K562 (cell line): ENCODE measurements around the gene VPS13C. TPM values are rescaled to one million over a fixed set of nuclear protein-coding genes. Genes with fewer than 3 reads are reported as not detected.
A peak's percentile ranks its signal among the peaks of the same experiment; 100 is the strongest.

Source experiments
- ARID1B ChIP-seq: fragments of 450-650 bp; IDR thresholded peaks from 2 replicates; pipeline ENCODE4 v1.6.1; 2016; ENCODE audit warnings: antibody characterized with exemption, mild to moderate bottlenecking, inconsistent platforms
- CREM ChIP-seq: IDR thresholded peaks from 2 replicates; pipeline ENCODE4 v1.6.1; 2014; ENCODE audit warnings: antibody characterized with exemption, low read depth
- PTBP1 ChIP-seq: fragments of 200-400 bp; formaldehyde crosslinking; IDR thresholded peaks from 2 replicates; pipeline ENCODE4 v1.6.1; 2017; ENCODE audit warnings: low read depth, low read length
- RBFOX2 ChIP-seq: fragments of 200-400 bp; formaldehyde crosslinking; IDR thresholded peaks from 2 replicates; pipeline ENCODE4 v1.6.1; 2017; ENCODE audit warnings: low read depth, mild to moderate bottlenecking, low read length, moderate library complexity
- RCOR1 ChIP-seq, 2 experiments: IDR thresholded peaks; 2 replicates each; pipeline ENCODE4 v1.6.1; 2012; ENCODE audit warnings: low read depth in 2 of 2, low read length in 2 of 2, borderline replicate concordance in 1 of 2, improper control_type of control experiment in 1 of 2
- TBP ChIP-seq: optimal IDR thresholded peaks from 2 replicates; pipeline ENCODE3; 2011; ENCODE audit warnings: low read depth, low read length, improper control_type of control experiment
- TOE1 ChIP-seq, 2 experiments: fragments of 450-650 bp in 1 of 2; sonication (generic) in 1 of 2; formaldehyde crosslinking in 1 of 2; IDR thresholded peaks; 2 replicates each; pipeline versions ENCODE4 v1.7.1 to v1.8.0; 2016 to 2022; ENCODE audit warnings: borderline replicate concordance in 2 of 2, mild to moderate bottlenecking in 2 of 2, antibody characterized with exemption in 1 of 2, inconsistent platforms in 1 of 2, low read depth in 1 of 2, missing genetic modification reagents in 1 of 2, moderate library complexity in 1 of 2
- TRIM24 ChIP-seq, 2 experiments: fragments of 450-650 bp; IDR thresholded peaks; 2 replicates each; pipeline ENCODE4 v1.6.1; 2016
- polyA plus RNA-seq, 8 experiments: library from polyadenylated mRNA; depleted of rRNA in 4 of 8; stranded (reverse) in 5 of 8; unstranded in 3 of 8; fragments of >200 nt; fragmentation: Nextera tagmentation in 2 of 8; fragmentation: Illumina TruSeq in 1 of 8; extraction: Ambion mirVana in 2 of 8; extraction: Trizol in 1 of 8; gene quantifications; 2 replicates each; pipeline versions ENCODE4 v1.2.1 to v1.2.3, GENCODE V29; 2011 to 2014; ENCODE audit warnings: inconsistent platforms in 1 of 8, missing spikeins in 1 of 8
- total RNA-seq, 7 experiments: library from RNA; depleted of rRNA in 6 of 7; stranded (reverse); fragments of >200 nt in 6 of 7; fragmentation: Illumina TruSeq in 2 of 7; extraction: Trizol in 2 of 7; gene quantifications; 2 replicates each; pipeline versions ENCODE4 v1.2.1 to v1.2.3, GENCODE V29; 2011 to 2021; ENCODE audit warnings: low replicate concordance in 1 of 7
- TF ChIP-seq, protein P1 (sequence below): fragments of 450-650 bp; IDR thresholded peaks from 2 replicates; pipeline ENCODE4 v1.6.1; 2018; ENCODE audit not compliant: partially characterized antibody
- TF ChIP-seq, protein P2 (sequence below), 2 experiments: fragments of 450-650 bp in 1 of 2; IDR thresholded peaks; 2 replicates each; pipeline ENCODE4 v1.6.1; 2011 to 2017; ENCODE audit warnings: low read depth in 2 of 2, antibody characterized with exemption in 1 of 2, borderline replicate concordance in 1 of 2, low read length in 1 of 2, mild to moderate bottlenecking in 1 of 2, mixed read lengths in 1 of 2; ENCODE audit not compliant: control insufficient read depth in 1 of 2
- TF ChIP-seq, protein P3 (sequence below): fragments of 450-650 bp; formaldehyde crosslinking; IDR thresholded peaks from 2 replicates; pipeline ENCODE4 v1.4.0; 2020; ENCODE audit warnings: mild to moderate bottlenecking, mixed read lengths
- TF ChIP-seq, protein P4 (sequence below), 2 experiments: fragments of 450-650 bp; conservative IDR thresholded peaks; 2 replicates each; pipeline ENCODE4 v1.6.1; 2017; ENCODE audit warnings: mild to moderate bottlenecking in 2 of 2, moderate library complexity in 2 of 2

VPS13C gene
- total and polyA plus RNA-seq, 9 of the 15 experiments (the other 6 are each of a cell fraction or from before 2014, with no cell fraction given): 5.2 to 32.3 (median 15.7) TPM

DNA sequence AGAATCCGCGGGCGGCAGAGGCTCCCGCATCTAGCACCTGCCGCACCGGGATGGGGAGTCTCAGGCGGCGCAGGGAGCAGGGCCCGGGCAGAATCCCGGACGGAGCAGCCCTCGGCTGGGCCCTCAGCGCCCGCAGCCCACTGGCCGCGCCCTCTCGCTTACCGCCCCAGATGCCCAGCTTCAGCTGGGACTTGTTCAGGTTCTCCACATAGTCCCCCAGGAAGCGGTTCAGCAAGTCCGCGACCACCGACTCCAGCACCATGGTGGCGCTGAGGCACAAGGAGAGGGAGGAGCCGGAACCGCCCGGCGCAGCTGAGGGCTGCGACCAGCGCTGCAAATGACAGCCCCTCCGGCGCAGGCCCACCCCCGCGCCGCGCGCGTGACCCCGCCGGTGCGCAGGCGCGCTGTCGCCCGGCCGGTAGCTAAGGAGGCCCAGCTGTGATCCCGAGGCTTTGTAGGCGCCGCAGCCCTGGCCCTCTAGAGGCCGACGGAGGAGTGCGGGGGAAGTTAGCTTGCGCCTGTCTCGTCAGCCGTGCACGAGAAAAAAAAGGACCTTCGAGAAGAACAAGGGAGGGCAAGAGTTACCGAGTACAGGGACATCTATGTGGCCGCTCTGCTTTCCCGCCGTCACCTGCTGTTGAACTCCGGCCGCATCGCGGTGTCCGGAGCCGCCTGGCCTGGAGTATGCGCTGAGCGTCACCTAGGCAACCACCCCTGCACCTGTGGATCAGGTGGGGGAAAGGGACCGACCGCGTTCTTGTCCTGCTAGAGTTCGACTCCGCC is at the start of gene VPS13C (continued):
- TF ChIP-seq TBP (peak; percentile 66), PTBP1 (0 out of 2 replicates have a peak, but pooled peaks have one; percentile 55), TOE1 (IDR thresholded peaks at IDR 0.05; ENCODE audit: borderline replicate concordance) (peak; percentile 31; the same call in 1 of the 2 replicates), TOE1 (CRISPR knock-in tag; IDR thresholded peaks at IDR 0.05; ENCODE audit: borderline replicate concordance, low read depth) (no peak), CREM (peak; percentile 69), ARID1B (peak; percentile 36; the same call in 1 of the 2 replicates), TRIM24 (IDR thresholded peaks at IDR 0.05) (no peak), RBFOX2 (peak; percentile 86), RCOR1 (IDR thresholded peaks at IDR 0.05; ENCODE audit: borderline replicate concordance in 1 of 2, low read depth in 2 of 2, low read length in 2 of 2) (peak in 1 of 2 experiments; percentile 51; a peak in 1 of 4 replicates)
- TF ChIP-seq, protein P1, sequence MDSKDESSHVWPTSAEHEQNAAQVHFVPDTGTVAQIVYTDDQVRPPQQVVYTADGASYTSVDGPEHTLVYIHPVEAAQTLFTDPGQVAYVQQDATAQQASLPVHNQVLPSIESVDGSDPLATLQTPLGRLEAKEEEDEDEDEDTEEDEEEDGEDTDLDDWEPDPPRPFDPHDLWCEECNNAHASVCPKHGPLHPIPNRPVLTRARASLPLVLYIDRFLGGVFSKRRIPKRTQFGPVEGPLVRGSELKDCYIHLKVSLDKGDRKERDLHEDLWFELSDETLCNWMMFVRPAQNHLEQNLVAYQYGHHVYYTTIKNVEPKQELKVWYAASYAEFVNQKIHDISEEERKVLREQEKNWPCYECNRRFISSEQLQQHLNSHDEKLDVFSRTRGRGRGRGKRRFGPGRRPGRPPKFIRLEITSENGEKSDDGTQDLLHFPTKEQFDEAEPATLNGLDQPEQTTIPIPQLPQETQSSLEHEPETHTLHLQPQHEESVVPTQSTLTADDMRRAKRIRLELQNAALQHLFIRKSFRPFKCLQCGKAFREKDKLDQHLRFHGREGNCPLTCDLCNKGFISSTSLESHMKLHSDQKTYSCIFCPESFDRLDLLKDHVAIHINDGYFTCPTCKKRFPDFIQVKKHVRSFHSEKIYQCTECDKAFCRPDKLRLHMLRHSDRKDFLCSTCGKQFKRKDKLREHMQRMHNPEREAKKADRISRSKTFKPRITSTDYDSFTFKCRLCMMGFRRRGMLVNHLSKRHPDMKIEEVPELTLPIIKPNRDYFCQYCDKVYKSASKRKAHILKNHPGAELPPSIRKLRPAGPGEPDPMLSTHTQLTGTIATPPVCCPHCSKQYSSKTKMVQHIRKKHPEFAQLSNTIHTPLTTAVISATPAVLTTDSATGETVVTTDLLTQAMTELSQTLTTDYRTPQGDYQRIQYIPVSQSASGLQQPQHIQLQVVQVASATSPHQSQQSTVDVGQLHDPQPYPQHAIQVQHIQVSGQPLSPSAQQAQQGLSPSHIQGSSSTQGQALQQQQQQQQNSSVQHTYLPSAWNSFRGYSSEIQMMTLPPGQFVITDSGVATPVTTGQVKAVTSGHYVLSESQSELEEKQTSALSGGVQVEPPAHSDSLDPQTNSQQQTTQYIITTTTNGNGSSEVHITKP: no peak
- TF ChIP-seq, protein P2, sequence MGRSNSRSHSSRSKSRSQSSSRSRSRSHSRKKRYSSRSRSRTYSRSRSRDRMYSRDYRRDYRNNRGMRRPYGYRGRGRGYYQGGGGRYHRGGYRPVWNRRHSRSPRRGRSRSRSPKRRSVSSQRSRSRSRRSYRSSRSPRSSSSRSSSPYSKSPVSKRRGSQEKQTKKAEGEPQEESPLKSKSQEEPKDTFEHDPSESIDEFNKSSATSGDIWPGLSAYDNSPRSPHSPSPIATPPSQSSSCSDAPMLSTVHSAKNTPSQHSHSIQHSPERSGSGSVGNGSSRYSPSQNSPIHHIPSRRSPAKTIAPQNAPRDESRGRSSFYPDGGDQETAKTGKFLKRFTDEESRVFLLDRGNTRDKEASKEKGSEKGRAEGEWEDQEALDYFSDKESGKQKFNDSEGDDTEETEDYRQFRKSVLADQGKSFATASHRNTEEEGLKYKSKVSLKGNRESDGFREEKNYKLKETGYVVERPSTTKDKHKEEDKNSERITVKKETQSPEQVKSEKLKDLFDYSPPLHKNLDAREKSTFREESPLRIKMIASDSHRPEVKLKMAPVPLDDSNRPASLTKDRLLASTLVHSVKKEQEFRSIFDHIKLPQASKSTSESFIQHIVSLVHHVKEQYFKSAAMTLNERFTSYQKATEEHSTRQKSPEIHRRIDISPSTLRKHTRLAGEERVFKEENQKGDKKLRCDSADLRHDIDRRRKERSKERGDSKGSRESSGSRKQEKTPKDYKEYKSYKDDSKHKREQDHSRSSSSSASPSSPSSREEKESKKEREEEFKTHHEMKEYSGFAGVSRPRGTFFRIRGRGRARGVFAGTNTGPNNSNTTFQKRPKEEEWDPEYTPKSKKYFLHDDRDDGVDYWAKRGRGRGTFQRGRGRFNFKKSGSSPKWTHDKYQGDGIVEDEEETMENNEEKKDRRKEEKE (IDR thresholded peaks at IDR 0.05; ENCODE audit: borderline replicate concordance in 1 of 2, control insufficient read depth in 1 of 2, low read depth in 2 of 2, low read length in 1 of 2): no peak
- TF ChIP-seq, protein P3, sequence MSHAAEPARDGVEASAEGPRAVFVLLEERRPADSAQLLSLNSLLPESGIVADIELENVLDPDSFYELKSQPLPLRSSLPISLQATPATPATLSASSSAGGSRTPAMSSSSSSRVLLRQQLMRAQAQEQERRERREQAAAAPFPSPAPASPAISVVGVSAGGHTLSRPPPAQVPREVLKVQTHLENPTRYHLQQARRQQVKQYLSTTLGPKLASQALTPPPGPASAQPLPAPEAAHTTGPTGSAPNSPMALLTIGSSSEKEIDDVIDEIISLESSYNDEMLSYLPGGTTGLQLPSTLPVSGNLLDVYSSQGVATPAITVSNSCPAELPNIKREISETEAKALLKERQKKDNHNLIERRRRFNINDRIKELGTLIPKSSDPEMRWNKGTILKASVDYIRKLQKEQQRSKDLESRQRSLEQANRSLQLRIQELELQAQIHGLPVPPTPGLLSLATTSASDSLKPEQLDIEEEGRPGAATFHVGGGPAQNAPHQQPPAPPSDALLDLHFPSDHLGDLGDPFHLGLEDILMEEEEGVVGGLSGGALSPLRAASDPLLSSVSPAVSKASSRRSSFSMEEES: peak; percentile 72
- TF ChIP-seq, protein P4, sequence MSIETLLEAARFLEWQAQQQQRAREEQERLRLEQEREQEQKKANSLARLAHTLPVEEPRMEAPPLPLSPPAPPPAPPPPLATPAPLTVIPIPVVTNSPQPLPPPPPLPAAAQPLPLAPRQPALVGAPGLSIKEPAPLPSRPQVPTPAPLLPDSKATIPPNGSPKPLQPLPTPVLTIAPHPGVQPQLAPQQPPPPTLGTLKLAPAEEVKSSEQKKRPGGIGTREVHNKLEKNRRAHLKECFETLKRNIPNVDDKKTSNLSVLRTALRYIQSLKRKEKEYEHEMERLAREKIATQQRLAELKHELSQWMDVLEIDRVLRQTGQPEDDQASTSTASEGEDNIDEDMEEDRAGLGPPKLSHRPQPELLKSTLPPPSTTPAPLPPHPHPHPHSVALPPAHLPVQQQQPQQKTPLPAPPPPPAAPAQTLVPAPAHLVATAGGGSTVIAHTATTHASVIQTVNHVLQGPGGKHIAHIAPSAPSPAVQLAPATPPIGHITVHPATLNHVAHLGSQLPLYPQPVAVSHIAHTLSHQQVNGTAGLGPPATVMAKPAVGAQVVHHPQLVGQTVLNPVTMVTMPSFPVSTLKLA (conservative IDR thresholded peaks at IDR 0.05): peak; percentile 40 to 68; a peak in 3 of 4 replicates
